GM13976 (cell line): Measurements from ENCODE around the gene GBX2.

Experiments used
- DNase-seq: peaks from one replicate; pipeline ENCODE4 v3.0.0; 2012; ENCODE audit warnings: low spot score
- CTCF ChIP-seq: IDR thresholded peaks from 2 replicates; pipeline ENCODE4 v1.5.1; 2012; ENCODE audit warnings: borderline replicate concordance, mild to moderate bottlenecking; ENCODE audit not compliant: insufficient read depth; ENCODE audit errors: extremely low read depth, missing control alignments, control extremely low read depth
- in situ Hi-C: fragments of 300-500 bp; cut with MboI; formaldehyde crosslinking; loops from one replicate; pipeline ENCODE4 v1.12.0; 2022; ENCODE audit warnings: low sequenced_read_pairs, mixed read lengths, inconsistent platforms; ENCODE audit not compliant: unreplicated experiment

The GBX2 gene

GRCh38 chr2:236129935-236130334 is 38.3 kb downstream of the GBX2 start:
- in situ Hi-C loops = no loop called here
- no peak for DNase-seq
- no peak for TF ChIP-seq CTCF

- TF ChIP-seq CTCF = no peak
- in situ Hi-C loops = no loop called here
- no peak for DNase-seq
Measured at GRCh38 chr2:236128321-236128720, 39.9 kb downstream of the GBX2 start.

GRCh38 chr2:236127010-236127409 is 41.2 kb downstream of the GBX2 start:
- DNase-seq = no peak
- in situ Hi-C loops = no loop called here
- no peak for TF ChIP-seq CTCF

GRCh38 chr2:236125541-236125940 is 42.6 kb downstream of the GBX2 start:
- DNase-seq = no peak
- TF ChIP-seq CTCF = no peak
- in situ Hi-C loops = no loop called here

GRCh38 chr2:236124182-236124893 is 43.8 kb downstream of the GBX2 start:
- in situ Hi-C loops = no loop called here

GRCh38 chr2:236123716-236124115 is 44.5 kb downstream of the GBX2 start:
- no peak for TF ChIP-seq CTCF
- DNase-seq = no peak
- in situ Hi-C loops = no loop called here

More at GRCh38 chr2:236124182-236124893, 43.8 kb downstream of the GBX2 start:
- no peak for TF ChIP-seq CTCF
- DNase-seq = no peak
